Hepatocyte (in vitro differentiated cells): ENCODE measurements around the gene MAD1L1.

ENCODE experiments used
- CTCF ChIP-seq: fragments of 200-600 bp; sonication (generic); IDR thresholded peaks from 2 replicates; pipeline ENCODE4 v1.5.1; 2016; ENCODE audit warnings: antibody characterized with exemption, mild to moderate bottlenecking; ENCODE audit not compliant: poor library complexity
- EZH2 ChIP-seq: fragments of 200-600 bp; sonication (generic); IDR thresholded peaks from 2 replicates; pipeline ENCODE4 v1.6.1; 2016; ENCODE audit warnings: antibody characterized with exemption, mild to moderate bottlenecking, borderline replicate concordance

DNA sequence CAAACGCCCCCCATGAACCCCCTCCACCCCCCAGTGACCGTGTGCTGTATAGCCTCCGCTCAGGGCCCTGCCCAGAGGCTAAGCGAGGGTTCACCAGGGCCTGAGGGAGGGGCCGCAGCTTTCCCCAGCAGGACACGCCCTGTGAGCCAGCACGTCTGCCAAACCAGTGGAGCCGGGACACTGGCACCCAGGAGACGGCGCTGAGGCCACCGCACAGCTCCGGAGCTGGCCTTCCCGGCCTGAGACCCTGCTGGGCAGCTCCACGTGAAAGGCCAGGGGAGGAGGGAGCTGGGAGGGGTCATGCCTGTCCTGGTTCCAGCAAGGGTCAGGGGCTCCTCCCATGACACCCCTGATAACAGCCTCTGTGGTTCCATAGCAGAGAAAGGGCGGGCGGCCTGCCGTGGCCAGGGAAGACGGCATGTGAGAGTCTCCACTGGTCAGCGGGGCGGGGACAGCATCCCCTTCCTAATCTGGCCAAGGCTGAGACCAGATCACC is 284.4 kb downstream of the MAD1L1 start:
- no peak for TF ChIP-seq CTCF
- no peak for TF ChIP-seq EZH2
